RWPE1 (cell line): Measurements from ENCODE around the gene CCNT2.

Experiments used
- CTCF ChIA-PET: fragments of 350-600 bp; sonication (Branson Sonifier 250); formaldehyde crosslinking; extraction: SDS; loops from one replicate; lab custom pipeline; 2021; lab: Yijun Ruan, JAX
- POLR2A ChIA-PET: fragments of 400-600 bp; formaldehyde crosslinking; extraction: SDS; loops from one replicate; lab custom pipeline; 2020; ENCODE audit warnings: antibody characterized with exemption; ENCODE audit not compliant: low non-redundant PET; lab: Yijun Ruan, JAX
- DNase-seq: peaks from one replicate; pipeline ENCODE4 v3.0.0; 2012; ENCODE audit warnings: low spot score
- H3K27ac ChIP-seq: fragments of 450-650 bp; 2 replicates; pipeline ENCODE4 v1.5.1; 2017
- CTCF ChIP-seq: fragments of 450-650 bp; conservative IDR thresholded peaks from 2 replicates; pipeline ENCODE4 v1.5.1; 2017; ENCODE audit warnings: low read depth, mild to moderate bottlenecking

CCNT2 gene

GRCh38 chr2:134946073-134946472 lies 27.5 kb downstream of the CCNT2 start:
- no peak for DNase-seq
- no peak overlapping the region for H3K27ac ChIP-seq
- CTCF ChIA-PET = interaction anchor here (1.2 kb wide), 1 partner anchor 58 kb away, joined by 5 read pairs; no protein-coding TSS in a partner anchor
- POLR2A ChIA-PET = no interaction called here
- no peak for TF ChIP-seq CTCF

GRCh38 chr2:134949981-134950708 lies 31.5 kb downstream of the CCNT2 start:
- ChIA-PET POLR2A (no interaction called here), CTCF (no interaction called here)
- no peak for TF ChIP-seq CTCF
- DNase-seq = no peak
- H3K27ac ChIP-seq = no peak overlapping the region

- ChIA-PET CTCF (no interaction called here), POLR2A (no interaction called here)
- no peak overlapping the region for H3K27ac ChIP-seq
- no peak for DNase-seq
- TF ChIP-seq CTCF = no peak
Observed at GRCh38 chr2:134950886-134951285, 32.3 kb downstream of the CCNT2 start.

GRCh38 chr2:134952608-134953007 lies 34.0 kb downstream of the CCNT2 start:
- H3K27ac ChIP-seq = no peak overlapping the region
- no peak for DNase-seq
- POLR2A ChIA-PET = no interaction called here
- CTCF ChIA-PET = no interaction called here
- TF ChIP-seq CTCF = no peak

GRCh38 chr2:134954065-134954464 lies 35.4 kb downstream of the CCNT2 start:
- CTCF ChIA-PET = no interaction called here
- DNase-seq = no peak
- no peak overlapping the region for H3K27ac ChIP-seq
- POLR2A ChIA-PET = no interaction called here
- no peak for TF ChIP-seq CTCF

GRCh38 chr2:134955744-134956143 lies 37.1 kb downstream of the CCNT2 start:
- no peak for DNase-seq
- H3K27ac ChIP-seq = no peak overlapping the region
- POLR2A ChIA-PET = interaction anchor here (0.6 kb wide), 1 partner anchor 291 kb away, joined by 3 read pairs; no protein-coding TSS in a partner anchor
- TF ChIP-seq CTCF = no peak
- CTCF ChIA-PET = interaction anchor here (0.6 kb wide), 1 partner anchor 119 kb away, joined by 5 read pairs; no protein-coding TSS in a partner anchor
